ENCODE measurements around the gene MMP3. TPM values are rescaled to one million over a fixed set of nuclear protein-coding genes. Genes with fewer than 3 reads are reported as not detected.

The MMP3 gene
- total RNA-seq, 1 experiment from 2014 or later, result not detected

DNA sequence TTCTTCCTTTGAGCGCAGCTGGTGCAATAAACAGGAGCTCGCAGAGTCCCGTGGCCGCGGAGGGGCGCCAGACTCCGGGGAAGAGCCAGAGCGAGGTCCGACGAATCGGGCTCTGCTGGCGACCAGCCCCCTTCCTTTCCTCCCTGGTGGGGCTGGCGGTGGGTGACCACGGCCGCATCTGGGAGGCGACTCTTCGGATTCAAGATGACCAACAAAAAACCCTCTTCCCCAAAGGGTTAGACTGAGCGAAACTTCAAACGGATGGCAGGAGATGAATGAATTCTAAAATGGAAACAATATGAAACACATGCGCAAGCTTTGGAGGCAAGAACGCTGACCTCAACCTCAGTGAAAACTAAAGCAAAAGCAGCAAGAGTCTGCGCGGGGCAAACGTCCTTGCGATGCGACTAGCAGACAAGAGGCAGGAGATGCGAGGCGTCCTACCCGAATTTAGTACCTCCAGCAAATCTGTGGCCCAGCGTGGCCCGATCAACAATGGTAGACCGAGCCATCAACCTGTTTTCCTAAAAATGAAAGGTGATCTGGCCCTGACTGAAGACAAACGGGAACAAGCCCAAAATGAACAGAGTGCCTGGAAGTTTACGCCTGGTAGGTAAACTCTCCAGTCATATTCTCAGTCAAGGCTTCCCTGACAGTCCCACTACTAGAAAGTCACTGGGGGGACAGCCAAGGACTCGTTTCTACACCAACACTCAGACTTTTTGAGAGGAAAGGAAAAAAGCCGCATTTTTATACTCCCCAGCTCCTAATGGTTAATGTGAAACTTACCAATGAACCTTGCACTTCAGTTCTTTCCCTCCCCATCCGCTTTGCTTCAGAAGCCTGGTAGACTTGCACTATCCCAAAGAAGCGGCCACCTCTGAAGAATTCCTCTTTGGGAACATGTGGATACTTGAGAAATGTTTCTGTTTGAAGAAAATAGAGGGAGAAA lies 11.6 kb downstream of the MMP3 start:
- DNase-seq (ENCODE audit: low read depth, low spot score) (no peak), ATAC-seq (no peak)
- RAD21 ChIA-PET (ENCODE audit: low non-redundant PET in 1 of 2, low total read pairs in 2 of 2, uncharacterized antibody in 2 of 2, unreplicated experiment in 2 of 2), result no interaction called here
- no peak overlapping the region for H3K4me2 ChIP-seq (ENCODE audit: low read length)
- POLR2A ChIA-PET, result no interaction called here
- H2AFZ ChIP-seq (ENCODE audit: low read depth, low read length, poor library complexity, severe bottlenecking), result no peak overlapping the region
- H3K9ac ChIP-seq (ENCODE audit: low read length), result no peak overlapping the region
- H4K20me1 ChIP-seq (ENCODE audit: insufficient read depth), result no peaks in the 10 kb centered on the region
- TF ChIP-seq EZH2 (IDR thresholded peaks at IDR 0.05) (no peak), EZH2phosphoT487 (IDR thresholded peaks at IDR 0.05; ENCODE audit: borderline replicate concordance) (no peak), TCF7L2 (IDR thresholded peaks at IDR 0.05; ENCODE audit: borderline replicate concordance, extremely low read depth, insufficient read depth, insufficient read length) (no peak), POLR2AphosphoS5 (IDR thresholded peaks at IDR 0.05; ENCODE audit: low read depth, low read length) (no peak), ELF1 (IDR thresholded peaks at IDR 0.05; ENCODE audit: borderline replicate concordance, low read depth) (no peak), CBX3 (IDR thresholded peaks at IDR 0.05; ENCODE audit: low read depth) (no peak), SIN3A (IDR thresholded peaks at IDR 0.05; ENCODE audit: low read depth) (no peak), POLR2A (IDR thresholded peaks at IDR 0.05; ENCODE audit: borderline replicate concordance, extremely low read depth, insufficient read depth, insufficient read length) (no peak), JUND (IDR thresholded peaks at IDR 0.05) (no peak)
- TF ChIP-seq, protein P1, sequence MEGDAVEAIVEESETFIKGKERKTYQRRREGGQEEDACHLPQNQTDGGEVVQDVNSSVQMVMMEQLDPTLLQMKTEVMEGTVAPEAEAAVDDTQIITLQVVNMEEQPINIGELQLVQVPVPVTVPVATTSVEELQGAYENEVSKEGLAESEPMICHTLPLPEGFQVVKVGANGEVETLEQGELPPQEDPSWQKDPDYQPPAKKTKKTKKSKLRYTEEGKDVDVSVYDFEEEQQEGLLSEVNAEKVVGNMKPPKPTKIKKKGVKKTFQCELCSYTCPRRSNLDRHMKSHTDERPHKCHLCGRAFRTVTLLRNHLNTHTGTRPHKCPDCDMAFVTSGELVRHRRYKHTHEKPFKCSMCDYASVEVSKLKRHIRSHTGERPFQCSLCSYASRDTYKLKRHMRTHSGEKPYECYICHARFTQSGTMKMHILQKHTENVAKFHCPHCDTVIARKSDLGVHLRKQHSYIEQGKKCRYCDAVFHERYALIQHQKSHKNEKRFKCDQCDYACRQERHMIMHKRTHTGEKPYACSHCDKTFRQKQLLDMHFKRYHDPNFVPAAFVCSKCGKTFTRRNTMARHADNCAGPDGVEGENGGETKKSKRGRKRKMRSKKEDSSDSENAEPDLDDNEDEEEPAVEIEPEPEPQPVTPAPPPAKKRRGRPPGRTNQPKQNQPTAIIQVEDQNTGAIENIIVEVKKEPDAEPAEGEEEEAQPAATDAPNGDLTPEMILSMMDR (IDR thresholded peaks at IDR 0.05 in 2 of 3, conservative IDR thresholded peaks at IDR 0.05 in 1 of 3; ENCODE audit: borderline replicate concordance in 1 of 3, insufficient read depth in 1 of 3, low read depth in 2 of 3, low read length in 2 of 3), result no peak
- H3K4me1 ChIP-seq (ENCODE audit: control insufficient read depth in 1 of 2, insufficient read depth in 2 of 2, low read length in 2 of 2), result no peaks in the 10 kb centered on the region
- no peaks in the 10 kb centered on the region for H3K36me3 ChIP-seq (ENCODE audit: control insufficient read depth in 1 of 2, insufficient read depth in 2 of 2, low read length in 2 of 2)
- H3K4me3 ChIP-seq (replicated peaks in 1 of 2; ENCODE audit: low read depth in 1 of 2, low read length in 2 of 2), result no peak overlapping the region
- no peak overlapping the region for H3K27ac ChIP-seq (ENCODE audit: low read depth, low read length)
- no peaks in the 10 kb centered on the region for H3K9me3 ChIP-seq (ENCODE audit: control insufficient read depth in 1 of 2, insufficient read depth in 1 of 2, low read depth in 1 of 2, low read length in 2 of 2)
- intact Hi-C loops (cut with micrococcal nuclease), result no loop called here
- H3K9me2 ChIP-seq (ENCODE audit: insufficient read depth), result no peaks in the 10 kb centered on the region
- no peaks in the 10 kb centered on the region for H3K27me3 ChIP-seq (ENCODE audit: insufficient read depth, low read length)
- no peaks in the 10 kb centered on the region for H3K79me2 ChIP-seq (ENCODE audit: insufficient read depth, low read length)
- BruUV-seq (replicated peaks), result no TSS peak
- CTCF ChIA-PET, result no interaction called here

Measured in HCT116 (cell line).